ENCODE results near the gene SLIT3.
"Not testable (repeated sequence)": the region's sequence is repeated elsewhere in the genome, so short reads cannot be mapped to it uniquely, and the experiment has no call there.

Gene SLIT3

DNA sequence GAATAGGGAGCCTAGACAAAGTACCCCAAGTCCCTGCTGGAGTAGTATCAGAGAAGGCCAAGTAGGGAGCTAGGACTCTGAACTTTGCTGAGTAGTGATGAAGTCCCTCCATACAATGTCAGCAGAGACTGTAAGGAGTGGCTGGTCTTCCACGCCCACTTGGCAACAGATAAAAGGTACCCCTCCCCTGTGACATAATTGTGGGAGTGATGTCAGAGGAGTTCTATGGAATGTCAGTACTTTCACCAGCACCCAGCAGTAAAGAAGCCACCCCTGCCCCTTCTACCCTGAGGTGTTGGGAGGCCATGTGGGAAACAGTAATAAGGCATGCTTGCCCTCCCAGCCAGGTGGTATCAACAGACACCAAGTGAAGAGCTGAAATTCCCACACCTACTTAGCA, 143.9 kb downstream of the SLIT3 start:
- intact Hi-C loops (cut with micrococcal nuclease) = no loop called here
- H3K9me3 Mint-ChIP-seq = peaks cover 39% of the 10 kb centered on the region
- no peaks in the 10 kb centered on the region for H3K36me3 Mint-ChIP-seq (ENCODE audit: low read depth)
- H3K27me3 Mint-ChIP-seq = no peaks in the 10 kb centered on the region
- no peak overlapping the region for H3K4me3 Mint-ChIP-seq
- no peaks in the 10 kb centered on the region for H3K4me1 Mint-ChIP-seq (ENCODE audit: low read depth)
- no peak overlapping the region for H3K27ac Mint-ChIP-seq

DNA sequence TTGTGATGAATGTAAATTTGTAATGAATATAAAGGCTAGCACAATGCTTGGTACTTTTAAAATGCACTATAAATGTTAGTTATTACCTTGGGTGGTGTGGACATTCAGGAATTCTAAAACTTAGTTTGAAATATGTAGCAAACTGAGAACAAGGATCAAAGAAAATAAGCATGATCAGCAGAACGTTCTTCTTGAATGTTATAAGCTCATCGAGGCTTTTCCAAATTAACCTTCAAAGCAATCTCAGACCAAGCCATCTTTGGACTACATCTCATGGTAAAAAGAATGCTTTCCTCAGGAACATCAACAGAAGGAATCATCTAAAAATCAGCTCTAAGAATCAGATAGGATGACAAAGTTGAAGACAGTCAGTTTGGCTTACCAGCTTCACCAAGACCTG, 146.3 kb downstream of the SLIT3 start:
- Mint-ChIP-seq H3K4me1 (ENCODE audit: low read depth) (no peaks in the 10 kb centered on the region), H3K9me3 (peaks cover 27% of the 10 kb centered on the region), H3K36me3 (ENCODE audit: low read depth) (no peaks in the 10 kb centered on the region), H3K27ac (no peak overlapping the region), H3K27me3 (no peaks in the 10 kb centered on the region), H3K4me3 (no peak overlapping the region)
- intact Hi-C loops (cut with micrococcal nuclease) = no loop called here

DNA sequence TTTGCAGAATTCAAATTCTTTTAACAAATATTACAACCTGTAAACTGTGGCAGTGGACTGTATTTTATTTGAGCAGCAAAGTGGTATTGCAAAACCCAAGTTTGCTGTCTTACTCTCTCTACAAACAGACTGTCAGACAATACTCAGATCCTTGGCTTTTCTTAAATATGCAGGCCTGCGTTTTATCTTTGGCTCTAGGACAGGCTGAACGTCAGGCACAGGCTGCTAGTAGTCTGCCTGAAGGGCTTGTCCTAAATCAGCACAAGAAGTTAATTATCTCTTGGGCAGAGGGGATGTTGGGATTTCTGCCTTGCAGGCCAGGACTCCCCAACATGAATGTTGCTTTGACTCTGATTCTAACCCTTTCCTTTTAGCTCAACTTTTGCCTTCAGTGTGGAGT, 147.5 kb downstream of the SLIT3 start:
- H3K9me3 Mint-ChIP-seq = peaks cover 14% of the 10 kb centered on the region
- no peaks in the 10 kb centered on the region for H3K27me3 Mint-ChIP-seq
- intact Hi-C loops (cut with micrococcal nuclease) = no loop called here
- no peak overlapping the region for H3K27ac Mint-ChIP-seq
- no peaks in the 10 kb centered on the region for H3K4me1 Mint-ChIP-seq (ENCODE audit: low read depth)
- H3K4me3 Mint-ChIP-seq = no peak overlapping the region
- H3K36me3 Mint-ChIP-seq (ENCODE audit: low read depth) = no peaks in the 10 kb centered on the region

DNA sequence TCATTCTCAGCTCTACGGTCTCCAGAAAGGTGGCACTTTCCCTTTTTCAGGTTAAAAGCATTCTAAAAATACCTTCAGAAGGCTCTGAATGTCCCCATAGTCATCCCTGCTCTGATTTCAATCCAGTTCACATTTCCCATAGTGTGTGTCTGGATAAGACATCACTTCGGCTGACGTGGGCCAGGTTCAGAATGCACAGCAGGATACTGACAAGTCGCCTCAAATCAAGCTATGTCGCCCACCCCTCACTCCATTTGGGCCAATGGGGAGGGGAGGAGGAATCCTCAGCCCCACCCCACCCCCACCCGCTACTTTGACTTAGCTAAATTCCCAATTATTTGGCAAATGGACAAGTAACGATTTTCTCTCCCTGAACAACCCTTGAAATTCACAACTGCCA, 148.0 kb downstream of the SLIT3 start:
- H3K4me3 Mint-ChIP-seq = no peak overlapping the region
- no peaks in the 10 kb centered on the region for H3K27me3 Mint-ChIP-seq
- intact Hi-C loops (cut with micrococcal nuclease) = no loop called here
- H3K36me3 Mint-ChIP-seq (ENCODE audit: low read depth) = no peaks in the 10 kb centered on the region
- H3K9me3 Mint-ChIP-seq = peaks cover 10% of the 10 kb centered on the region
- H3K27ac Mint-ChIP-seq = no peak overlapping the region
- H3K4me1 Mint-ChIP-seq (ENCODE audit: low read depth) = no peaks in the 10 kb centered on the region

DNA sequence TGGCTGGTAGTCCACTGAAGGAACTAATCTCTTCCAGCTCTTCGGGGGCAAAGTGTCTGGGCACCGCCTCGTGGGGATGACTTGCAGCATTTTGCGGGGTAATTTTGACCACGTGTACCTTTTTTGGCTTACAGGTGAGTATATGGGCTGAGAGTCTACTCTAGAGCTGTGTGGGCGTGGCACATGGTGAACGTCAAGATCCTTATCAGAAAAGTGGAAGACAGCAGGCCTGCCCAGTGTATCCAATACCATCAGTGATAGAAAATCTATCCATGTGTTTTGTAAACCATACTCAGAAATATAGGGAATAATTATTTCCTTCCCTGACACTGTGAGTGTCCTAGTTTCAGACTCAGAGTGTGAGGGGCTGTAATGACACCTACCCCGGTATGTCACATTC, 148.5 kb downstream of the SLIT3 start:
- Mint-ChIP-seq H3K27me3 (no peaks in the 10 kb centered on the region), H3K27ac (no peak overlapping the region)
- intact Hi-C loops (cut with micrococcal nuclease) = no loop called here

DNA sequence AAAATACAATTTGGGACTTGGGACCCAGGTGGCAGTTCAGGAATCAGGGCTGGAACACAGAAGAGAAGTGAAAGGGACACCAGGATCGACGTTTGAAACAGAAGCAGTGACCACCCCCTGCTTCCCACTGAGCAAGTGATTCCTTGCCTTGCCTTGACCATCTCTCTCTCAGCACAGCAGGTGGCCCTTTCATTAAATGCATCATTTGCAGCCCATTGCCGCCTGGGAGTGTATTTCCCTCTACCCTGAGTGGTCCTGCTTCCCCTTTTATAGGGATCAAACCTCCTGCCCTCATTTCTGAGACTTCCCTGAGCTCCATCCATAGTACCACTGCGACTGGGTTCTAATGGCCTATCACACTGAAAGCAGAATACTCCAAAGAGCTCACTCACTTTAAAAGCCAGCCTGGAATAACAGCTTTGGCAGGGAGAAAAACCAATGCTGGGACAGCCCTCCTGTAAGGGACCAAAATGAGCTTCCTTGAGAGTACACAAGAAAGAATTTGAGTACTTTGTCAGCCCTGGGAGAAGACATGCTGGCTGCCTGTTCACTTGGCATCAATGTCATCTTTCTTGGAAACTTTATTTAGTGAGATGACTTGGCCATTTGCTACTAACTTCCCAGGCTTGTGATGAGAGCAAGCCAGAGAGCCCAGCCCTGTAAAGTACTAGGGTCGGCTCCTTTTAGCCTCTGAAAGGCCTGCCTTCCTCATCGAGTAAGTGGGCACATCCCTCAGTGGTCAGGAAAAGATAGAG, 149.7 kb downstream of the SLIT3 start:
- Mint-ChIP-seq H3K9me3 (no peaks in the 10 kb centered on the region), H3K36me3 (ENCODE audit: low read depth) (no peaks in the 10 kb centered on the region), H3K4me3 (no peak overlapping the region), H3K27ac (no peak overlapping the region), H3K4me1 (ENCODE audit: low read depth) (no peaks in the 10 kb centered on the region), H3K27me3 (no peaks in the 10 kb centered on the region)
- intact Hi-C loops (cut with micrococcal nuclease) = no loop called here

More for the DNA sequence above, 148.5 kb downstream of the SLIT3 start:
- H3K9me3 Mint-ChIP-seq = peaks cover 5% of the 10 kb centered on the region
- no peaks in the 10 kb centered on the region for H3K36me3 Mint-ChIP-seq (ENCODE audit: low read depth)
- H3K4me1 Mint-ChIP-seq (ENCODE audit: low read depth) = no peaks in the 10 kb centered on the region
- no peak overlapping the region for H3K4me3 Mint-ChIP-seq

DNA sequence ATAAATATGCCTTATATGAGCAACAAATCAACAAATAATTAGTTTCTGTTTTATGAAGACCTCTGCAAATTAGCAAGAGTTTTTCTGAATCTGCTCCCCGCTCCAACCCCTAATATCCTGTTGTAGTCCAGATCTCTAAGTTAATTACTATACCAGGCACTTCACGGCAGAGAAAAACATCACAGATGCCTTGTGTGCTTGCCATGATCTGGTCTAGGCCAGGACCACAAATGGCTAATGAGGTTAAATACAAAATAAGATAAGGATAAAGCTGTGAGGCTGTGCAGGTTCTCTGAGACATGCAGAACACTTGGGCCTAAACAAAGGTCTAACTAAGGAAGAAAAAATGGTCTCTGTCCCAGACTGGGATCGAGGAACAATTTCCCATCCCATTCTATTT, 150.8 kb downstream of the SLIT3 start:
- H3K4me1 Mint-ChIP-seq (ENCODE audit: low read depth) = no peaks in the 10 kb centered on the region
- intact Hi-C loops (cut with micrococcal nuclease) = no loop called here
- H3K36me3 Mint-ChIP-seq (ENCODE audit: low read depth) = no peaks in the 10 kb centered on the region
- H3K27ac Mint-ChIP-seq = no peak overlapping the region
- H3K4me3 Mint-ChIP-seq = no peak overlapping the region
- H3K9me3 Mint-ChIP-seq = no peaks in the 10 kb centered on the region
- no peaks in the 10 kb centered on the region for H3K27me3 Mint-ChIP-seq

DNA sequence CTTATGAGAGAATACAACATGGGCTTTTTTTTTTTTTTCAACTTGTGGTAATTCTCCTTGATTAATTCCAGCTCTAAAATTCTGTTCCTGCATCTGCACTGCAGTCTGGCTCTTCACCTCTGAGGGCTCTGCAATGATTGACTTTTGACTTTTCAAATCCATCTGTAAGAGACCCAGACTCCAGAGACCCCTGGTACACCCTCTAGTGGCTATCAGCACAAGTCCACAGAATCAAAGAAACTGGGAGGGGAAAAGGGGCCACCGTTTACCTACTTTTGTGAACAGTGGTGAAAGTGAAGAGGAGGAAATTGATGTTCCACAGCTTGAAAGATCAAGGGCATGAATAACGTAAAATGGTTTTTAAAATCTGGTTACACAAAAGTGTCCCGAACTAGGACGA, 151.6 kb downstream of the SLIT3 start:
- no peak overlapping the region for H3K4me3 Mint-ChIP-seq
- no peak overlapping the region for H3K27ac Mint-ChIP-seq
- no peaks in the 10 kb centered on the region for H3K27me3 Mint-ChIP-seq
- no peaks in the 10 kb centered on the region for H3K9me3 Mint-ChIP-seq
- no peaks in the 10 kb centered on the region for H3K36me3 Mint-ChIP-seq (ENCODE audit: low read depth)
- no peaks in the 10 kb centered on the region for H3K4me1 Mint-ChIP-seq (ENCODE audit: low read depth)
- intact Hi-C loops (cut with micrococcal nuclease) = no loop called here

DNA sequence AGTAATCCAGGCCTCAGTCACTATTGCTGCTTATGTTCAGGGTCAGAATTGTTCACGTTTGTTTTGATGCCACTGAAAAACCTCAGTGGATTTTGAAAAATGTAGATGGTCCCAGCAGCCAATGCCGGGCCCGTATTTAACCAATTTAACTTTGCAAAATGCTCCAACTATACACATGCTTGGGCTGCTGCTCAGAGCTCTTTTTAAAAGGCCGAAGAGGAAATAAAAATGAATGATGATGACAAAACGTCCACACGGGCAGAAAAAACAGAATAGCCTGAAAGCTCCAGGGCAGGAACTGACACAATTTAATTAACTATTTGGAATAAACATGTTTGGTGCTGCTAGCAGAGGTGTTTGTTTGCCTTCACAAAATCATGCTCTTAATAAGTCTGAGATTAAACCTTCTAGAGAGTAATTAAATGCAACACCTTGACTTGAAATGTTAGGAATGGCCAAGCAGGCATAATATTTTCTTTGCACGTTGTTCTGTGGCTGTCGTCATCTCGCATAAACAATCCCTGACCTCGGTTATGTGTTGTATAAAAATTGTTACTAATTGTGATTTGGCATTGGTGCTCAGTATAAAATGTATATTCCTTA, 152.7 kb downstream of the SLIT3 start:
- Mint-ChIP-seq H3K4me3 (no peak overlapping the region), H3K9me3 (no peaks in the 10 kb centered on the region), H3K27me3 (no peaks in the 10 kb centered on the region), H3K27ac (no peak overlapping the region), H3K4me1 (ENCODE audit: low read depth) (no peaks in the 10 kb centered on the region), H3K36me3 (ENCODE audit: low read depth) (no peaks in the 10 kb centered on the region)
- intact Hi-C loops (cut with micrococcal nuclease) = no loop called here

DNA sequence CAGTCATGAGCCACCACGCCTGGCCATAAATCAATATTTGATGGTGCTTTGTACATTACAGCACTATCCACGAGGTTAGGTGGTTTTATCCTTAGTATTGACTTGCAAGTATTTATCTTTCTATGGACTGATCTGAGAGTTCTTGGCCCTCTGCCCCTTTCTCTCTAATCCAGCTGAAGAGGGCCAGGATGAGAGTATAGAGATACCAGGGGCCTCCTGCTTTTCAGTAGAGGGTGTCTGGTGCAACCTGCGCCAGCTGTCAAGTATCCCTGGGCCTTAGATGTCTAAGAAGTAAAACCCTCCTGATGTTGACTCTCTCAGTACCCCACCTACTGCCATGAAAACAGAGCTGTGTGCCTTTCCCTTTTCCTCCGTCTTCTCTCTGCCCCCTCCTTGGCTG, 153.4 kb downstream of the SLIT3 start:
- H3K27me3 Mint-ChIP-seq = no peaks in the 10 kb centered on the region
- H3K4me1 Mint-ChIP-seq (ENCODE audit: low read depth) = no peaks in the 10 kb centered on the region
- intact Hi-C loops (cut with micrococcal nuclease) = no loop called here
- H3K27ac Mint-ChIP-seq = no peak overlapping the region
- no peaks in the 10 kb centered on the region for H3K9me3 Mint-ChIP-seq
- no peaks in the 10 kb centered on the region for H3K36me3 Mint-ChIP-seq (ENCODE audit: low read depth)
- no peak overlapping the region for H3K4me3 Mint-ChIP-seq

DNA sequence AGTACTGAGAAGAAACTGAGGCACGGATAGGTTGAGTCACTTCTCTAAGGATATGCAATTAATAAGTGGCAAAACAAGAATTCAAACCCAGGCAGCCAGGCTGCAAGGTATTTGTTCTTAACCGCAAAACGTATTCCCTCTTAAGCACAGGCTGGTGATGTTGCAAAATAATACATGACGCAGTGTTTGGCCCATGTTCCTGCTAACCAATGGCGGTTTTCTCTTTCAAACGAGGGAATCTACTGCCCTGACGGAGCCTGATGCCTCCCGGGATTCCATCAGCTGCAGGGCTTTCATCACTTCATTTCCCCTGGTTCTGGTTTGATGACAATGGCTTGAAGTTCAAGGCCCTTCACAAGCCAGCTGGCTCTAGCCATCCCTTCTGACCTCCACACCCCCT, 154.8 kb downstream of the SLIT3 start:
- no peak overlapping the region for H3K4me3 Mint-ChIP-seq
- H3K36me3 Mint-ChIP-seq (ENCODE audit: low read depth) = no peaks in the 10 kb centered on the region
- H3K27ac Mint-ChIP-seq = no peak overlapping the region
- H3K9me3 Mint-ChIP-seq = no peaks in the 10 kb centered on the region
- no peaks in the 10 kb centered on the region for H3K27me3 Mint-ChIP-seq
- intact Hi-C loops (cut with micrococcal nuclease) = no loop called here
- H3K4me1 Mint-ChIP-seq (ENCODE audit: low read depth) = no peaks in the 10 kb centered on the region

DNA sequence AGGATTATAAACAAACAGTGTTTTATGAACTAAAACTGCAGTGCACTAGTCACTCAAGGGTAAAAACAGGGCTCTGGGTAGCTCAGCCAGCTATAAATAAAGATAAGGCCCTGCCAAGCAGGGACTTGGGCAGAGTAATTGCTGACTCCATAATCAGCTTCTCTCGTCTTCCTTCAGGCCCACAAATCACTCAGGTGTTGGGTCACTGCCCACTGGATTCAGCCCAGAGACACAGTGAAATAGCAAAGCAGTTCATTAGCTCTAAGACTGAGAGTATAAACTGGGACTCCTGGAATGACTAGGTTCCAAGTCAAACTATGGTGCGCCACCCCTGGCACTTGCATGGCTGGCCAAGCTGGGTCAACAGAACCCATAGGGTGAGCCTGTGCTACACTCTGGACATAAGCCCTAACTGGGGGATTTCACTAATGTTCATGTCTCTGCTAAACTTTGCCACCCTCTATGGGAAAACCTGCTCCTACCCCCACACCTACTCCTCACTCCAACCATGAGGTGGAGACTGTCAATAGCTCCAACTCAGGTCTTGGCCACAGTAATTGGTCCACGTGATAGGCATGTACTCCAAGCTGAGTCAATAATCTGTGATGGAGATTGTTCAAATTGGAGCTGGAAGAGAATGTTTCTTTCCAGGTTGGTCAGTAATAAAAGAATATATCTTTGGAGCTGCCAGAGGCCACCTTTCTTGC, 158.5 kb downstream of the SLIT3 start:
- no peak overlapping the region for H3K27ac Mint-ChIP-seq
- no peaks in the 10 kb centered on the region for H3K4me1 Mint-ChIP-seq (ENCODE audit: low read depth)
- H3K36me3 Mint-ChIP-seq (ENCODE audit: low read depth) = no peaks in the 10 kb centered on the region
- no peaks in the 10 kb centered on the region for H3K27me3 Mint-ChIP-seq
- intact Hi-C loops (cut with micrococcal nuclease) = no loop called here
- no peak overlapping the region for H3K4me3 Mint-ChIP-seq
- H3K9me3 Mint-ChIP-seq = no peaks in the 10 kb centered on the region

DNA sequence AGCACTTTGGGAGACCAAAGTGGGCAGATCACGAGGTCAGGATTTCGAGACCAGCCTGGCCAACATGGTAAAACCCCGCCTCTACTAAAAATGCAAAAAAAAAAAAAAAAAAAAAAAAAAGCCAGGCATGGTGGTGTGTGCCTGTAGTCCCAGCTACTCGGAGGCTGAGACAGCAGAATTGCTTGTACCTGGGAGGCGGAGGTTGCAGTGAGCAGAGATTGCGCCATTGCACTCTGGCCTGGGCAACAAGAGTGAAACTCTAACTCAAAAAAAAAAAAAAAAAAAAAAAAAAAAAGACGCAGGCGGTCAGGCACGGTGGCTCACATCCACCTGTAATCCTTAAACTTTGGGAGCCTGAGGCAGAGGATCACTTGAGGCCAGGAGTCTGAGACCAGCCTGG, 160.7 kb downstream of the SLIT3 start:
- H3K36me3 Mint-ChIP-seq (ENCODE audit: low read depth); H3K9me3 Mint-ChIP-seq; H3K4me3 Mint-ChIP-seq; H3K4me1 Mint-ChIP-seq (ENCODE audit: low read depth); H3K27me3 Mint-ChIP-seq; H3K27ac Mint-ChIP-seq; intact Hi-C loops (cut with micrococcal nuclease): not testable (repeated sequence)

DNA sequence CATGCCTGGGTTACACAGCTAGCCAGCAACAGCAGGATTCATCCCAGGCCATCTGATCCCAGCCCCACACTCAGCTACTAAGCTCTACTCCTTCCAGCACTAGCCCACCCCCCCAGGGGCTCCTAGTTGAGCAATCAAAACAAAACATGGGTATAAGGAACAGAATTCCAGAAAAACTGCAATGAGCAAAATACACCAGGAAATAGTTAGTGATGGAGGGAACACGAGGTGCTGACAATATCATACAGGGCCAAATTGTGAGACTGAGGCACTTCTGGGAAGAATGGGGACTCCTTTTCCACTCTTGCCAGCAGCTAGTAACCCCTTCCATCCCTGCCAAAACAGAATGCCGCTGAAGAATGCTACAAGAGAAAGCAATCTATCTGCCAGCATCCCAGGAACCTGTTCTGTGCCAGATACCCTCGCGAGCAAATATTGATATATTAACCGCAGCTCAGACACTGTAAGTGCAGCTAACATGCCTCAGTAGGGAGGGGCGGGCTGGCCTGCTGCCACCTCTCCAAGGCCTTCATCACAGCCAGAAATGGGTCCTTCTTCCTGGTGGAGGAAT, 161.4 kb downstream of the SLIT3 start:
- Mint-ChIP-seq H3K36me3 (ENCODE audit: low read depth) (no peaks in the 10 kb centered on the region), H3K27ac (no peak overlapping the region), H3K9me3 (no peaks in the 10 kb centered on the region), H3K27me3 (no peaks in the 10 kb centered on the region), H3K4me3 (no peak overlapping the region), H3K4me1 (ENCODE audit: low read depth) (no peaks in the 10 kb centered on the region)
- intact Hi-C loops (cut with micrococcal nuclease) = no loop called here
